Smooth muscle cell (in vitro differentiated cells): Measurements from ENCODE around the gene POLR1D. TPM values are rescaled to one million over a fixed set of nuclear protein-coding genes. Genes with fewer than 3 reads are reported as not detected.

Experiments
- DNase-seq: peaks from one replicate; lab custom pipeline; 2025; ENCODE audit not compliant: unreplicated experiment; lab: John Stamatoyannopoulos, UW
- H2AFZ ChIP-seq: fragments of 200-600 bp; sonication (generic); 2 replicates; pipeline ENCODE4 v1.6.0; 2016; ENCODE audit warnings: antibody characterized with exemption, low read depth, mild to moderate bottlenecking
- H3F3A ChIP-seq: fragments of 200-600 bp; sonication (generic); 2 replicates; pipeline ENCODE4 v1.6.0; 2017; ENCODE audit warnings: antibody characterized with exemption, low read depth
- H3K27ac ChIP-seq: fragments of 200-600 bp; sonication (generic); 2 replicates; pipeline ENCODE4 v1.5.1; 2016; ENCODE audit warnings: low read depth, mild to moderate bottlenecking
- H3K27me3 ChIP-seq: fragments of 200-600 bp; sonication (generic); 2 replicates; pipeline ENCODE4 v1.6.1; 2016; ENCODE audit warnings: low read depth, mild to moderate bottlenecking
- H3K36me3 ChIP-seq: fragments of 200-600 bp; sonication (generic); 2 replicates; pipeline ENCODE4 v1.5.1; 2016; ENCODE audit warnings: low read depth
- H3K4me1 ChIP-seq: fragments of 200-600 bp; sonication (generic); 2 replicates; pipeline ENCODE4 v1.5.1; 2016; ENCODE audit warnings: low read depth
- H3K4me2 ChIP-seq: fragments of 200-600 bp; sonication (generic); 2 replicates; pipeline ENCODE4 v1.6.0; 2016; ENCODE audit warnings: mild to moderate bottlenecking
- H3K4me3 ChIP-seq: fragments of 200-600 bp; sonication (generic); 2 replicates; pipeline ENCODE4 v1.5.1; 2016; ENCODE audit warnings: mild to moderate bottlenecking
- H3K79me2 ChIP-seq: fragments of 200-600 bp; sonication (generic); 2 replicates; pipeline ENCODE4 v1.6.0; 2016; ENCODE audit warnings: low read depth, mild to moderate bottlenecking
- H3K9ac ChIP-seq: fragments of 200-600 bp; sonication (generic); 2 replicates; pipeline ENCODE4 v1.6.0; 2016; ENCODE audit warnings: low read depth
- H3K9me3 ChIP-seq: fragments of 200-600 bp; sonication (generic); replicated peaks from 2 replicates; pipeline ENCODE4 v1.5.1; 2016; ENCODE audit warnings: low read depth
- H4K20me1 ChIP-seq: fragments of 200-600 bp; sonication (generic); 2 replicates; pipeline ENCODE4 v1.6.0; 2016; ENCODE audit warnings: low read depth
- WGBS: methylation state at CpG from one replicate; pipeline ENCODE4 v1.1.7; 2016; ENCODE audit warnings: low lambda C conversion rate; 5-methylcytosine and 5-hydroxymethylcytosine counted together
- polyA plus RNA-seq: library from polyadenylated mRNA; unstranded; fragments of >200 nt; fragmentation: Nextera tagmentation; extraction: Ambion mirVana; gene quantifications from 2 replicates; pipeline ENCODE4 v1.2.1, GENCODE V29; 2016
- total RNA-seq: library from RNA; depleted of rRNA; stranded (reverse); fragments of >200 nt; gene quantifications from 2 replicates; pipeline ENCODE4 v1.2.3, GENCODE V29; 2014
- TF ChIP-seq, protein P1 (sequence below): fragments of 200-600 bp; sonication (generic); IDR thresholded peaks from 2 replicates; pipeline ENCODE4 v1.5.1; 2017; ENCODE audit warnings: borderline replicate concordance, mild to moderate bottlenecking, antibody characterized with exemption; ENCODE audit not compliant: insufficient read depth, poor library complexity, severe bottlenecking

Gene POLR1D
- total and polyA plus RNA-seq, 2 experiments from 2014 or later = 45.7 to 102 TPM

DNA sequence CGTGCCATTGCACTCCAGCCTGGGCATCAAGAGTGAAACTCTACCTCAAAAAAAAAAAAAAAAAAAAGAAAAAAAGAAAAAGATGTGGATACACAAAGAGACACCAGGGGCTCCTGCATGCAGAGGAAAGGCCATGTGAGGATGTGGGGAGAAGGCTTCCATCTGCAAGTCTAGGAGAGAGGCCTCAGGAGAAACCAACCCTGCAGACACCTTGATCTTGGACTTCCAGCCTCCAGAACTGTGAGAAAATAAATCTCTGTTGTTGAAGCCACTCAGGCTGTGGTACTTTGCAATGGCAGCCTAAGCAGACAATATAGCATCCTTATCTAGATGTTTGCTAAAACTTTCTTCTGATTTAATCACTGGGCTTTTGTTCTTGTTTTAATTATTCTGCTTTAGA is 50.3 kb downstream of the POLR1D start:
- no peak for DNase-seq
- Histone ChIP-seq H3K4me3 (no peak overlapping the region), H3K4me1 (no peaks in the 10 kb centered on the region), H2AFZ (no peak overlapping the region), H3K27ac (no peak overlapping the region), H3K79me2 (no peaks in the 10 kb centered on the region), H3K9ac (no peak overlapping the region), H3F3A (no peaks in the 10 kb centered on the region), H4K20me1 (no peaks in the 10 kb centered on the region), H3K27me3 (no peaks in the 10 kb centered on the region), H3K9me3 (no peaks in the 10 kb centered on the region), H3K36me3 (no peaks in the 10 kb centered on the region), H3K4me2 (no peak overlapping the region)
- WGBS = no CpG with 5 or more reads among the region's 1 CpG
- TF ChIP-seq, protein P1, sequence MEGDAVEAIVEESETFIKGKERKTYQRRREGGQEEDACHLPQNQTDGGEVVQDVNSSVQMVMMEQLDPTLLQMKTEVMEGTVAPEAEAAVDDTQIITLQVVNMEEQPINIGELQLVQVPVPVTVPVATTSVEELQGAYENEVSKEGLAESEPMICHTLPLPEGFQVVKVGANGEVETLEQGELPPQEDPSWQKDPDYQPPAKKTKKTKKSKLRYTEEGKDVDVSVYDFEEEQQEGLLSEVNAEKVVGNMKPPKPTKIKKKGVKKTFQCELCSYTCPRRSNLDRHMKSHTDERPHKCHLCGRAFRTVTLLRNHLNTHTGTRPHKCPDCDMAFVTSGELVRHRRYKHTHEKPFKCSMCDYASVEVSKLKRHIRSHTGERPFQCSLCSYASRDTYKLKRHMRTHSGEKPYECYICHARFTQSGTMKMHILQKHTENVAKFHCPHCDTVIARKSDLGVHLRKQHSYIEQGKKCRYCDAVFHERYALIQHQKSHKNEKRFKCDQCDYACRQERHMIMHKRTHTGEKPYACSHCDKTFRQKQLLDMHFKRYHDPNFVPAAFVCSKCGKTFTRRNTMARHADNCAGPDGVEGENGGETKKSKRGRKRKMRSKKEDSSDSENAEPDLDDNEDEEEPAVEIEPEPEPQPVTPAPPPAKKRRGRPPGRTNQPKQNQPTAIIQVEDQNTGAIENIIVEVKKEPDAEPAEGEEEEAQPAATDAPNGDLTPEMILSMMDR = no peak

Other genes starting within 250 kb of the POLR1D start
- 106 and 117 TPM in 2 replicates for gene GTF3A, start 197.3 kb upstream of the POLR1D start, total RNA-seq
- gene GTF3A, start 197.3 kb upstream of the POLR1D start, polyA plus RNA-seq = 123 and 140 TPM in 2 replicates
- gene MTIF3, start 171.3 kb upstream of the POLR1D start, total RNA-seq = 50.8 and 57.0 TPM in 2 replicates
- 54.3 and 60.5 TPM in 2 replicates for gene MTIF3, start 171.3 kb upstream of the POLR1D start, polyA plus RNA-seq
- gene LNX2, start 1.4 kb upstream of the POLR1D start, total RNA-seq = 7.3 and 11.7 TPM in 2 replicates
- 4.8 and 5.5 TPM in 2 replicates for gene LNX2, start 1.4 kb upstream of the POLR1D start, polyA plus RNA-seq
- not detected in 2 replicates for gene GSX1, start 170.6 kb downstream of the POLR1D start, total RNA-seq
- not detected in 2 replicates for gene GSX1, start 170.6 kb downstream of the POLR1D start, polyA plus RNA-seq